Liver (tissue), 9 donors: Measurements from ENCODE around the gene MGAT5. TPM values are rescaled to one million over a fixed set of nuclear protein-coding genes. Genes with fewer than 3 reads are reported as not detected.
A peak's percentile ranks its signal among the peaks of the same experiment; 100 is the strongest.

Experiments used
- DNase-seq: peaks from one replicate; pipeline ENCODE4 v3.0.0-alpha.2; 2017; ENCODE audit warnings: low spot score
- H3K27ac ChIP-seq, 2 donors: one replicate each; pipeline ENCODE4 v1.7.0; 2013; ENCODE audit warnings: inconsistent platforms in 2 of 2, low read length in 2 of 2, control low read depth in 1 of 2, low read depth in 1 of 2, mild to moderate bottlenecking in 1 of 2
- H3K27me3 ChIP-seq, 4 donors: one replicate each; pipeline versions ENCODE4 v1.6.1 to v1.7.0; 2013; ENCODE audit warnings: low read length in 3 of 4, inconsistent platforms in 1 of 4, mild to moderate bottlenecking in 1 of 4, moderate library complexity in 1 of 4; ENCODE audit not compliant: control insufficient read depth in 4 of 4, insufficient read depth in 4 of 4
- H3K36me3 ChIP-seq, 4 donors: one replicate each; pipeline versions ENCODE4 v1.6.1 to v1.7.0; 2013; ENCODE audit warnings: low read length in 3 of 4, mild to moderate bottlenecking in 3 of 4, low read depth in 1 of 4, moderate library complexity in 1 of 4; ENCODE audit not compliant: control insufficient read depth in 4 of 4, insufficient read depth in 3 of 4
- H3K4me1 ChIP-seq, 4 donors: one replicate each; pipeline versions ENCODE4 v1.6.1 to v1.7.0; 2013; ENCODE audit warnings: low read length in 3 of 4, mild to moderate bottlenecking in 3 of 4, moderate library complexity in 1 of 4; ENCODE audit not compliant: control insufficient read depth in 4 of 4, insufficient read depth in 4 of 4
- H3K4me3 ChIP-seq, 3 donors: one replicate each; pipeline versions ENCODE4 v1.6.1 to v1.7.0; 2013; ENCODE audit warnings: low read length in 3 of 3, control low read depth in 1 of 3, low read depth in 1 of 3, mild to moderate bottlenecking in 1 of 3
- H3K9ac ChIP-seq, 2 donors: one replicate each; pipeline ENCODE4 v1.7.0; 2013; ENCODE audit warnings: low read length in 2 of 2, mild to moderate bottlenecking in 2 of 2, moderate library complexity in 2 of 2, control low read depth in 1 of 2, low read depth in 1 of 2
- H3K9me3 ChIP-seq, 4 donors: one replicate each; pipeline versions ENCODE4 v1.6.1 to v1.7.0; 2013; ENCODE audit warnings: low read length in 3 of 4; ENCODE audit not compliant: control insufficient read depth in 4 of 4
- ATF3 ChIP-seq: IDR thresholded peaks from 2 replicates; pipeline ENCODE4 v1.6.1; 2016; ENCODE audit warnings: antibody characterized with exemption
- CTCF ChIP-seq: fragments of 150-350 bp; IDR thresholded peaks from 2 replicates; pipeline ENCODE4 v1.5.1; 2017; ENCODE audit warnings: improper control_type of control experiment, low read depth, low read length; ENCODE audit not compliant: missing input control
- EGR1 ChIP-seq, 2 donors: IDR thresholded peaks; 2 replicates each; pipeline ENCODE4 v1.6.1; 2016 to 2018; ENCODE audit warnings: antibody characterized with exemption in 2 of 2, low read depth in 2 of 2
- FOXA1 ChIP-seq: IDR thresholded peaks from 2 replicates; pipeline ENCODE4 v1.6.1; 2016; ENCODE audit warnings: antibody characterized with exemption
- FOXA2 ChIP-seq: IDR thresholded peaks from 2 replicates; pipeline ENCODE4 v1.6.1; 2016; ENCODE audit warnings: antibody characterized with exemption
- GABPA ChIP-seq, 2 donors: IDR thresholded peaks in 1 of 2; conservative IDR thresholded peaks in 1 of 2; 2 replicates each; pipeline ENCODE4 v1.6.1; 2016; ENCODE audit warnings: antibody characterized with exemption in 2 of 2, mild to moderate bottlenecking in 1 of 2, moderate library complexity in 1 of 2
- HNF4A ChIP-seq, 2 donors: conservative IDR thresholded peaks; 2 replicates each; pipeline ENCODE4 v1.6.1; 2016; ENCODE audit warnings: antibody characterized with exemption in 2 of 2, mild to moderate bottlenecking in 2 of 2
- MAX ChIP-seq: IDR thresholded peaks from 2 replicates; pipeline ENCODE4 v1.6.1; 2016; ENCODE audit warnings: antibody characterized with exemption
- NR2F2 ChIP-seq: IDR thresholded peaks from 2 replicates; pipeline ENCODE4 v1.6.1; 2016; ENCODE audit warnings: antibody characterized with exemption
- RAD21 ChIP-seq, 2 donors: IDR thresholded peaks; 2 replicates each; pipeline ENCODE4 v1.6.1; 2016; ENCODE audit warnings: antibody characterized with exemption in 2 of 2, mild to moderate bottlenecking in 2 of 2
- SP1 ChIP-seq: IDR thresholded peaks from 2 replicates; pipeline ENCODE4 v1.6.1; 2018; ENCODE audit warnings: antibody characterized with exemption, mild to moderate bottlenecking
- TAF1 ChIP-seq: conservative IDR thresholded peaks from 2 replicates; pipeline ENCODE4 v1.6.1; 2016; ENCODE audit warnings: antibody characterized with exemption, mild to moderate bottlenecking
- YY1 ChIP-seq: IDR thresholded peaks from 2 replicates; pipeline ENCODE4 v1.6.1; 2016; ENCODE audit warnings: antibody characterized with exemption, mild to moderate bottlenecking
- ZBTB33 ChIP-seq: IDR thresholded peaks from 2 replicates; pipeline ENCODE4 v1.6.1; 2016; ENCODE audit warnings: antibody characterized with exemption
- WGBS: extraction: QIAGEN DNeasy Blood & Tissue Kit; methylation state at CpG from one replicate; pipeline ENCODE4 v1.1.7; 2013; 5-methylcytosine and 5-hydroxymethylcytosine counted together
- polyA plus RNA-seq, 2 donors: library from polyadenylated mRNA; stranded (reverse) in 1 of 2; unstranded in 1 of 2; fragments of 200-250 nt in 1 of 2; fragments of >200 nt in 1 of 2; fragmentation: Nextera tagmentation in 1 of 2; extraction: Ambion mirVana in 1 of 2; gene quantifications; one replicate each; pipeline versions ENCODE4 v1.2.1 to v1.2.3, GENCODE V29; 2013 to 2015
- total RNA-seq, 2 donors: library from RNA; depleted of rRNA; stranded (reverse); fragments of >200 nt; gene quantifications; one replicate each; pipeline ENCODE4 v1.2.3, GENCODE V29; 2014
- donor health status: healthy.
- donor health status: healthy.
- donor health status: healthy.
- donor health status: healthy.
- donor health status: healthy.

Gene MGAT5
- total and polyA plus RNA-seq, 4 donors = 1.8 to 12.7 (median 5.6) TPM

GRCh38 chr2:134459706-134460406 is 206.0 kb downstream of the MGAT5 start:
- no peaks in the 10 kb centered on the region for H3K27me3 ChIP-seq
- DNase-seq = no peak
- TF ChIP-seq SP1 (no peak), ZBTB33 (no peak), EGR1 (IDR thresholded peaks at IDR 0.05; ENCODE audit: low read depth in 2 of 2) (no peak), ATF3 (no peak), GABPA (IDR thresholded peaks at IDR 0.05 in 1 of 2, conservative IDR thresholded peaks at IDR 0.05 in 1 of 2) (no peak)
- no peak overlapping the region for H3K27ac ChIP-seq
- no peaks in the 10 kb centered on the region for H3K36me3 ChIP-seq
- H3K9me3 ChIP-seq = no peaks in the 10 kb centered on the region
- 91% methylated on average over 11 of the region's 11 CpGs for WGBS
- no peak overlapping the region for H3K9ac ChIP-seq
- H3K4me1 ChIP-seq = peaks cover 2 to 18% (median 12%) of the 10 kb centered on the region in 4 donors
- H3K4me3 ChIP-seq = no peak overlapping the region

- DNase-seq = peak; percentile 41
- H3K36me3 ChIP-seq = no peaks in the 10 kb centered on the region
- H3K4me3 ChIP-seq = no peak overlapping the region
- TF ChIP-seq HNF4A (conservative IDR thresholded peaks at IDR 0.05) = no peak
- TF ChIP-seq CTCF = peak; percentile 73
- TF ChIP-seq RAD21 (IDR thresholded peaks at IDR 0.05) = peak; percentile 88 to 93
- peaks cover 2 to 18% (median 12%) of the 10 kb centered on the region in 4 donors for H3K4me1 ChIP-seq
- no peaks in the 10 kb centered on the region for H3K9me3 ChIP-seq
- no peak overlapping the region for H3K27ac ChIP-seq
- H3K27me3 ChIP-seq = no peaks in the 10 kb centered on the region
- H3K9ac ChIP-seq = no peak overlapping the region
- 49% methylated on average over 8 of the region's 8 CpGs for WGBS
Measured at GRCh38 chr2:134460583-134460998, 206.7 kb downstream of the MGAT5 start.

GRCh38 chr2:134461511-134461910 is 207.6 kb downstream of the MGAT5 start:
- H3K27me3 ChIP-seq = no peaks in the 10 kb centered on the region
- DNase-seq = no peak
- H3K27ac ChIP-seq = no peak overlapping the region
- no peak overlapping the region for H3K4me3 ChIP-seq
- no peak overlapping the region for H3K9ac ChIP-seq
- peaks cover 2 to 18% (median 12%) of the 10 kb centered on the region in 4 donors for H3K4me1 ChIP-seq
- WGBS = 75% methylated on average over 6 of the region's 6 CpGs
- no peaks in the 10 kb centered on the region for H3K36me3 ChIP-seq
- no peaks in the 10 kb centered on the region for H3K9me3 ChIP-seq
- TF ChIP-seq FOXA2 (no peak), CTCF (no peak), YY1 (no peak), NR2F2 (no peak), RAD21 (IDR thresholded peaks at IDR 0.05) (no peak), ATF3 (no peak), GABPA (IDR thresholded peaks at IDR 0.05 in 1 of 2, conservative IDR thresholded peaks at IDR 0.05 in 1 of 2) (no peak), ZBTB33 (no peak), MAX (no peak), TAF1 (no peak), EGR1 (IDR thresholded peaks at IDR 0.05; ENCODE audit: low read depth in 2 of 2) (no peak), FOXA1 (no peak)
